GM12878 (cell line): Measurements from ENCODE around the gene ATXN1. TPM values are rescaled to one million over a fixed set of nuclear protein-coding genes. Genes with fewer than 3 reads are reported as not detected.

Experiments used
- ASH2L ChIP-seq: fragments of 300-600, 200-600 bp; sonication (generic); IDR thresholded peaks from 2 replicates; pipeline ENCODE4 v1.6.1; 2017; ENCODE audit warnings: low read depth, mild to moderate bottlenecking, borderline replicate concordance
- ATF7 ChIP-seq: fragments of 450-650 bp; IDR thresholded peaks from 2 replicates; pipeline ENCODE4 v1.6.1; 2016; ENCODE audit warnings: low read depth, mild to moderate bottlenecking
- BCL11A ChIP-seq: IDR thresholded peaks from 2 replicates; pipeline ENCODE4 v1.6.1; 2011; ENCODE audit warnings: low read depth, low read length
- CBFB ChIP-seq: IDR thresholded peaks from 2 replicates; pipeline ENCODE4 v1.6.1; 2016; ENCODE audit warnings: antibody characterized with exemption, low read depth
- CREM ChIP-seq: IDR thresholded peaks from 2 replicates; pipeline ENCODE4 v1.6.1; 2014; ENCODE audit warnings: antibody characterized with exemption, low read depth
- EED ChIP-seq: sonication (generic); IDR thresholded peaks from 2 replicates; pipeline ENCODE4 v1.6.1; 2016; ENCODE audit warnings: antibody characterized with exemption, low read depth
- EP300 ChIP-seq, 2 experiments: fragments of 150-350 bp in 1 of 2; IDR thresholded peaks; 2 replicates each; pipeline ENCODE4 v1.6.1; 2011 to 2012; ENCODE audit warnings: low read depth in 2 of 2, low read length in 2 of 2, borderline replicate concordance in 1 of 2, improper control_type of control experiment in 1 of 2, inconsistent platforms in 1 of 2; ENCODE audit not compliant: control insufficient read depth in 1 of 2
- KDM1A ChIP-seq: fragments of 200-600 bp; sonication (generic); IDR thresholded peaks from 2 replicates; pipeline ENCODE4 v1.6.1; 2016; ENCODE audit warnings: borderline replicate concordance
- MEF2A ChIP-seq: IDR thresholded peaks from 2 replicates; pipeline ENCODE4 v1.6.1; 2011; ENCODE audit warnings: low read depth, mild to moderate bottlenecking, low read length, moderate library complexity; ENCODE audit not compliant: insufficient read depth
- POLR2A ChIP-seq: IDR thresholded peaks from 2 replicates; pipeline ENCODE4 v1.6.1; 2011; ENCODE audit warnings: low read depth, mild to moderate bottlenecking, low read length
- RAD21 ChIP-seq: IDR thresholded peaks from 2 replicates; pipeline ENCODE4 v1.6.1; 2011; ENCODE audit warnings: mild to moderate bottlenecking, low read depth, low read length, moderate library complexity; ENCODE audit not compliant: insufficient read depth
- RUNX3 ChIP-seq: IDR thresholded peaks from 2 replicates; pipeline ENCODE4 v1.6.1; 2012; ENCODE audit warnings: low read length, inconsistent platforms
- SMAD1 ChIP-seq: fragments of 450-650 bp; IDR thresholded peaks from 2 replicates; pipeline ENCODE4 v1.6.1; 2018; ENCODE audit warnings: mild to moderate bottlenecking, low read depth; ENCODE audit not compliant: partially characterized antibody
- SRF ChIP-seq, 2 experiments: IDR thresholded peaks; 2 replicates each; pipeline ENCODE4 v1.6.1; 2011; ENCODE audit warnings: low read depth in 2 of 2, low read length in 2 of 2, mild to moderate bottlenecking in 1 of 2, moderate library complexity in 1 of 2
- SUPT20H ChIP-seq: IDR thresholded peaks from 2 replicates; pipeline ENCODE4 v1.6.1; 2011; ENCODE audit warnings: low read depth, mild to moderate bottlenecking, low read length, moderate library complexity, borderline replicate concordance; ENCODE audit not compliant: control insufficient read depth
- TAF1 ChIP-seq: IDR thresholded peaks from 2 replicates; pipeline ENCODE4 v1.6.1; 2011; ENCODE audit warnings: mild to moderate bottlenecking, low read depth, low read length, borderline replicate concordance
- TCF3 ChIP-seq: IDR thresholded peaks from 2 replicates; pipeline ENCODE4 v1.6.1; 2012; ENCODE audit warnings: low read depth, mild to moderate bottlenecking, low read length, borderline replicate concordance; ENCODE audit not compliant: insufficient read depth
- ZBTB40 ChIP-seq: fragments of 450-650 bp; IDR thresholded peaks from 2 replicates; pipeline ENCODE4 v1.6.1; 2016; ENCODE audit warnings: mild to moderate bottlenecking, moderate library complexity, borderline replicate concordance
- ZNF207 ChIP-seq: fragments of 450-650 bp; IDR thresholded peaks from 2 replicates; pipeline ENCODE4 v1.6.1; 2014; ENCODE audit warnings: antibody characterized with exemption, mild to moderate bottlenecking, borderline replicate concordance
- ZSCAN29 ChIP-seq: fragments of 450-650 bp; IDR thresholded peaks from 2 replicates; pipeline ENCODE4 v1.6.1; 2017; ENCODE audit warnings: mild to moderate bottlenecking, moderate library complexity
- polyA plus RNA-seq, 11 experiments: library from polyadenylated mRNA; depleted of rRNA in 4 of 11; unstranded in 6 of 11; stranded (reverse) in 5 of 11; fragments of >200 nt; fragmentation: Nextera tagmentation in 4 of 11; fragmentation: Illumina TruSeq in 1 of 11; extraction: Ambion mirVana in 4 of 11; extraction: Trizol in 1 of 11; gene quantifications; 1 replicate in 1 of 11; 2 replicates in 10 of 11; pipeline versions ENCODE4 v1.2.1 to v1.2.3, GENCODE V29; 2011 to 2016; ENCODE audit warnings: inconsistent platforms in 2 of 11, missing spikeins in 2 of 11, low read depth in 1 of 11
- total RNA-seq, 4 experiments: library from RNA; depleted of rRNA in 3 of 4; stranded (reverse); fragments of >200 nt in 3 of 4; fragmentation: Illumina TruSeq in 1 of 4; extraction: Trizol in 1 of 4; gene quantifications; 2 replicates each; pipeline versions ENCODE4 v1.2.1 to v1.2.3, GENCODE V29; 2013 to 2021
- TF ChIP-seq, protein P1 (sequence below): IDR thresholded peaks from 2 replicates; pipeline ENCODE4 v1.6.1; 2011; ENCODE audit warnings: mild to moderate bottlenecking, low read depth, low read length, moderate library complexity; ENCODE audit not compliant: insufficient replicate concordance
- TF ChIP-seq, protein P2 (sequence below): IDR thresholded peaks from 2 replicates; pipeline ENCODE4 v1.6.1; 2012; ENCODE audit warnings: low read length, inconsistent platforms

Gene ATXN1
- total and polyA plus RNA-seq, 10 of the 15 experiments (the other 5 are each of a cell fraction or from before 2014, with no cell fraction given): 12.2 to 51.2 (median 20.5) TPM

DNA sequence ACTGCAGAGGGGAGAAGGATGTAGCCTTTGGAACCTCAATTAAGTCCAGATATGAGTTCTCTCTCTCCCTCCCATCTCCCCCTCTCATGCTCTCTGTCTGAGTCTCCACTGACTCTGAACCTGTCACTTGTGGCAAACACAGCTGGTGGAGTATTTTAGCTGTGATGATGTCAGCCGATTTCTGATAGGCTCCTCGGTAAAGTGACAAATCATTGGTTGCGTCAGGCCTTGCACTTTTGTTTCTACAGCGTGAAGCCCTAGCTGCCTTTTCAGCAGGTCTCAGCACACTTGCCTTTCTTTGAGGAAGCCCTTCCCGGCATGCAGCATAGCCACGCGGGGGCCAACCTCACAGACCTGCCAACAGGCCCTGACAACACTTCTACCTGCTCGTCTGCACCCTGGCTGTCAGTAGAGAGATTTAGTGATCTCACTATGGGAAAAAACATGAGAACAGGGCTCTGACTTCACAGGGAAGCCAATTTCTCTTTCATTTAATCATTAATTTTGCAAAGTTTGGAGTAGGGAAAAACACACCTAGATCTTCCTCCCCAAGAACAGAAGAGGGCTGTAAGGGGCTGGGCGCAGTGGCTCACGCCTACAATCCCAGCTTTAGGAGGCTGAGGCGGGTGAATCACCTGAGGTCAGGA is 438.5 kb downstream of the ATXN1 start (continued):
- TF ChIP-seq ZBTB40 (no peak), SRF (IDR thresholded peaks at IDR 0.05; ENCODE audit: low read depth in 2 of 2, low read length in 2 of 2) (peak in 1 of 2 experiments; percentile 43; a peak in 1 of 4 replicates), ZSCAN29 (no peak), EP300 (IDR thresholded peaks at IDR 0.05; ENCODE audit: borderline replicate concordance in 1 of 2, control insufficient read depth in 1 of 2, low read depth in 2 of 2, low read length in 2 of 2) (no peak), CBFB (0 out of 2 replicates have a peak, but pooled peaks have one; percentile 34), CREM (peak; percentile 80), RUNX3 (peak; percentile 86), ZNF207 (no peak), RAD21 (no peak), TAF1 (peak; percentile 41; the same call in 1 of the 2 replicates), POLR2A (peak; percentile 66), ATF7 (peak; percentile 42; the same call in 1 of the 2 replicates), MEF2A (peak; percentile 83), TCF3 (0 out of 2 replicates have a peak, but pooled peaks have one; percentile 47), BCL11A (no peak), ASH2L (no peak), EED (peak; percentile 25; the same call in 1 of the 2 replicates), KDM1A (no peak), SUPT20H (no peak), SMAD1 (no peak)
- TF ChIP-seq, protein P1, sequence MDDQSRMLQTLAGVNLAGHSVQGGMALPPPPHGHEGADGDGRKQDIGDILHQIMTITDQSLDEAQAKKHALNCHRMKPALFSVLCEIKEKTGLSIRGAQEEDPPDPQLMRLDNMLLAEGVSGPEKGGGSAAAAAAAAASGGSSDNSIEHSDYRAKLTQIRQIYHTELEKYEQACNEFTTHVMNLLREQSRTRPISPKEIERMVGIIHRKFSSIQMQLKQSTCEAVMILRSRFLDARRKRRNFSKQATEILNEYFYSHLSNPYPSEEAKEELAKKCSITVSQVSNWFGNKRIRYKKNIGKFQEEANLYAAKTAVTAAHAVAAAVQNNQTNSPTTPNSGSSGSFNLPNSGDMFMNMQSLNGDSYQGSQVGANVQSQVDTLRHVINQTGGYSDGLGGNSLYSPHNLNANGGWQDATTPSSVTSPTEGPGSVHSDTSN: no peak
- TF ChIP-seq, protein P2, sequence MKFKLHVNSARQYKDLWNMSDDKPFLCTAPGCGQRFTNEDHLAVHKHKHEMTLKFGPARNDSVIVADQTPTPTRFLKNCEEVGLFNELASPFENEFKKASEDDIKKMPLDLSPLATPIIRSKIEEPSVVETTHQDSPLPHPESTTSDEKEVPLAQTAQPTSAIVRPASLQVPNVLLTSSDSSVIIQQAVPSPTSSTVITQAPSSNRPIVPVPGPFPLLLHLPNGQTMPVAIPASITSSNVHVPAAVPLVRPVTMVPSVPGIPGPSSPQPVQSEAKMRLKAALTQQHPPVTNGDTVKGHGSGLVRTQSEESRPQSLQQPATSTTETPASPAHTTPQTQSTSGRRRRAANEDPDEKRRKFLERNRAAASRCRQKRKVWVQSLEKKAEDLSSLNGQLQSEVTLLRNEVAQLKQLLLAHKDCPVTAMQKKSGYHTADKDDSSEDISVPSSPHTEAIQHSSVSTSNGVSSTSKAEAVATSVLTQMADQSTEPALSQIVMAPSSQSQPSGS: peak; percentile 98
